Panc1 (cell line): ENCODE data around the gene PSRC1. TPM values are rescaled to one million over a fixed set of nuclear protein-coding genes. Genes with fewer than 3 reads are reported as not detected.

Source experiments
- ATAC-seq: fragments of 200-7000 bp; cut with Tn5 transposase; 2 replicates; pipeline ENCODE4 v1.9.1; 2020; ENCODE audit warnings: mild to moderate bottlenecking, moderate library complexity
- BruUV-seq: library from RNA; stranded (reverse); fragments of 400-500 nt; replicated peaks from 2 replicates; lab custom pipeline; 2021; lab: Mats Ljungman, UMichigan
- CTCF ChIA-PET: fragments of 300-600 bp; sonication (Branson Sonifier 250); formaldehyde crosslinking; loops from one replicate; lab custom pipeline; 2022; ENCODE audit warnings: antibody characterized with exemption; lab: Charles Lee
- POLR2A ChIA-PET: fragments of 300-600 bp; sonication (Branson Sonifier 250); formaldehyde crosslinking; loops from one replicate; lab custom pipeline; 2022; ENCODE audit warnings: antibody characterized with exemption; lab: Charles Lee
- DNase-seq: peaks from one replicate; pipeline ENCODE4 v3.0.0-alpha.2; 2010; ENCODE audit warnings: low read depth, low spot score
- H3K27ac ChIP-seq: 2 replicates; pipeline ENCODE4 v1.5.1; 2011; ENCODE audit warnings: mild to moderate bottlenecking, low read length, inconsistent platforms
- H3K27me3 ChIP-seq: fragments of 200-500 bp; sonication (Bioruptor generic); 2 replicates; pipeline ENCODE4 v1.6.0; 2014; ENCODE audit warnings: low read length, inconsistent platforms; ENCODE audit not compliant: control insufficient read depth, insufficient read depth
- H3K36me3 ChIP-seq: fragments of 200-500 bp; sonication (Bioruptor generic); 2 replicates; pipeline ENCODE4 v1.5.1; 2014; ENCODE audit warnings: inconsistent platforms, mild to moderate bottlenecking, low read length, moderate library complexity; ENCODE audit not compliant: control insufficient read depth, insufficient read depth
- H3K4me1 ChIP-seq: 2 replicates; pipeline ENCODE4 v1.5.1; 2011; ENCODE audit warnings: inconsistent platforms, mild to moderate bottlenecking, low read length, moderate library complexity; ENCODE audit not compliant: control insufficient read depth, insufficient read depth
- H3K4me3 ChIP-seq, 2 experiments: 2 replicates each; pipeline ENCODE4 v1.5.1; 2011 to 2012; ENCODE audit warnings: low read depth in 2 of 2, low read length in 2 of 2, mild to moderate bottlenecking in 2 of 2, inconsistent platforms in 1 of 2, moderate library complexity in 1 of 2
- H3K9me3 ChIP-seq: fragments of 200-500 bp; sonication (Bioruptor generic); 2 replicates; pipeline ENCODE4 v1.5.1; 2014; ENCODE audit warnings: low read depth, mild to moderate bottlenecking, inconsistent platforms, low read length, moderate library complexity; ENCODE audit not compliant: control insufficient read depth, insufficient read depth
- POLR2AphosphoS5 ChIP-seq: IDR thresholded peaks from 2 replicates; pipeline ENCODE4 v1.6.1; 2012; ENCODE audit warnings: mild to moderate bottlenecking, low read depth, low read length, moderate library complexity
- REST ChIP-seq, 2 experiments: IDR thresholded peaks; 2 replicates each; pipeline ENCODE4 v1.6.1; 2011 to 2012; ENCODE audit warnings: low read depth in 2 of 2, control low read depth in 1 of 2, low read length in 1 of 2, mild to moderate bottlenecking in 1 of 2, moderate library complexity in 1 of 2; ENCODE audit not compliant: insufficient read depth in 1 of 2
- SIN3A ChIP-seq: IDR thresholded peaks from 2 replicates; pipeline ENCODE4 v1.6.1; 2012; ENCODE audit warnings: low read depth, mild to moderate bottlenecking, low read length, moderate library complexity, borderline replicate concordance; ENCODE audit not compliant: insufficient read depth
- TCF7L2 ChIP-seq: IDR thresholded peaks from 2 replicates; pipeline ENCODE4 v1.6.1; 2011; ENCODE audit warnings: mild to moderate bottlenecking, low read depth, low read length, inconsistent platforms
- in situ Hi-C: cut with HindIII; loops from 2 replicates; pipeline ENCODE4 v1.10.0; 2016; ENCODE audit warnings: low sequenced_read_pairs, low pct_unique_long_range_greater_than_20kb
- intact Hi-C: fragments of 100-400 bp; cut with micrococcal nuclease; formaldehyde crosslinking; loops from one replicate; pipeline ENCODE4 v1.10.0; 2022; ENCODE audit not compliant: unreplicated experiment
- total RNA-seq: library from RNA; stranded (reverse); gene quantifications from one replicate; pipeline ENCODE4 v1.2.1, GENCODE V29; 2021; ENCODE audit not compliant: unreplicated experiment
- TF ChIP-seq, protein P1 (sequence below): fragments of 450-650 bp; IDR thresholded peaks from 2 replicates; pipeline ENCODE4 v1.5.1; 2017; ENCODE audit warnings: mild to moderate bottlenecking

Gene PSRC1
- total RNA-seq, 1 experiment from 2014 or later = 40.6 TPM

- ChIA-PET CTCF (no interaction called here), POLR2A (interaction anchor here (0.5 kb wide), 1 partner anchor 14 kb away, joined by 5 read pairs; no protein-coding TSS in a partner anchor)
- no peaks in the 10 kb centered on the region for H3K27me3 ChIP-seq
- no peak for DNase-seq
- in situ Hi-C loops (no loop called here), intact Hi-C loops (no loop called here)
- no peaks in the 10 kb centered on the region for H3K9me3 ChIP-seq
- no peak overlapping the region for H3K27ac ChIP-seq
- H3K4me1 ChIP-seq = no peaks in the 10 kb centered on the region
- ATAC-seq = no peak
- no peak overlapping the region for H3K4me3 ChIP-seq
- H3K36me3 ChIP-seq = no peaks in the 10 kb centered on the region
- no TSS peak for BruUV-seq
- TF ChIP-seq REST (IDR thresholded peaks at IDR 0.05; ENCODE audit: insufficient read depth in 1 of 2, low read depth in 2 of 2, low read length in 1 of 2) (no peak), POLR2AphosphoS5 (no peak), SIN3A (no peak), TCF7L2 (no peak)
- TF ChIP-seq, protein P1, sequence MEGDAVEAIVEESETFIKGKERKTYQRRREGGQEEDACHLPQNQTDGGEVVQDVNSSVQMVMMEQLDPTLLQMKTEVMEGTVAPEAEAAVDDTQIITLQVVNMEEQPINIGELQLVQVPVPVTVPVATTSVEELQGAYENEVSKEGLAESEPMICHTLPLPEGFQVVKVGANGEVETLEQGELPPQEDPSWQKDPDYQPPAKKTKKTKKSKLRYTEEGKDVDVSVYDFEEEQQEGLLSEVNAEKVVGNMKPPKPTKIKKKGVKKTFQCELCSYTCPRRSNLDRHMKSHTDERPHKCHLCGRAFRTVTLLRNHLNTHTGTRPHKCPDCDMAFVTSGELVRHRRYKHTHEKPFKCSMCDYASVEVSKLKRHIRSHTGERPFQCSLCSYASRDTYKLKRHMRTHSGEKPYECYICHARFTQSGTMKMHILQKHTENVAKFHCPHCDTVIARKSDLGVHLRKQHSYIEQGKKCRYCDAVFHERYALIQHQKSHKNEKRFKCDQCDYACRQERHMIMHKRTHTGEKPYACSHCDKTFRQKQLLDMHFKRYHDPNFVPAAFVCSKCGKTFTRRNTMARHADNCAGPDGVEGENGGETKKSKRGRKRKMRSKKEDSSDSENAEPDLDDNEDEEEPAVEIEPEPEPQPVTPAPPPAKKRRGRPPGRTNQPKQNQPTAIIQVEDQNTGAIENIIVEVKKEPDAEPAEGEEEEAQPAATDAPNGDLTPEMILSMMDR = no peak
These were observed 16.8 kb upstream of the PSRC1 start for GRCh38 chr1:109299558-109300343.

DNA sequence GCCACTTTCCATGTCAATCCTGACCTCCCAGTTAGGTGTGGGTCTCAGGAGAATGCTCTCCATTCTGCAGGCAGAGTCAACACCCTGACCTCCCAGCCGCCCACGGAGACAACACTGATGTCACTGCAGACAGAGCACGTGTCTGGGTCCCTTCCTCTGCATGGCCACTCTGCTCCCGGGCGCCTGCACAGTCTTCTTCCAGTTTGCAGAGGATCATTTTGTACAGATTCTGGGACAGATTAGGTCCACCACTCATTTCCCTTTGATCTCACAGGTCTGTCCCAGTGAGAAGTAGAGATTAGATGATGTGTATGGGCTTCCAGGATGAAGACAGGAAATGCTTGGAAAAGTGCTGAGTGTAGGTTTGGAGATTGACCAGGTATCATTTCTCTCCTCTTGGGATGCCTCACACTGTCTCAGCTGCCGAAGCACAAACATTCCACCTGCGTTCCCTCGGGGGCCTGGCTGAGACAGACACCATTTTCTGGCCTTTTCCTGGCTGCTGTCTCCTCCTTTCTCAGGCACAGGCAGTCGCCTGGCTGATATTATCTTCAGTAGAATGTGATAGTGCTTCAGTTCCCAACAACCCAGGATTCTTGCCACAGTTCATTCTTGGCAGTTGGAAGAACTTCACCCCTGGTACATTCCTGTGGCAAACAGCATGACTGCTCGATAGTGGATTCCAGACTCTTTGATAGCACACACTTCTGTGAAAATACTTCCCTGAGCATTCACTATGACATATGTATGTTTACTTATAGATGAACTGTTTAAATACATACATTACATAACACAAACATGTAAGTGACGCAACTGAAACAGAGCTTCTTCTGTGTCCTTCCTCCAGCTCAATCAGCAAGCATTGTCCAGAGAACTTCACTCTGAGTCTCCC is 16.0 kb upstream of the PSRC1 start:
- CTCF ChIA-PET = no interaction called here
- TF ChIP-seq SIN3A = no peak
- TF ChIP-seq, protein P1 = no peak
- TF ChIP-seq POLR2AphosphoS5 = no peak
- no peak for TF ChIP-seq TCF7L2
- TF ChIP-seq REST (IDR thresholded peaks at IDR 0.05; ENCODE audit: insufficient read depth in 1 of 2, low read depth in 2 of 2, low read length in 1 of 2) = no peak
- Histone ChIP-seq H3K27ac (no peak overlapping the region), H3K4me1 (no peaks in the 10 kb centered on the region), H3K36me3 (no peaks in the 10 kb centered on the region), H3K9me3 (no peaks in the 10 kb centered on the region), H3K27me3 (no peaks in the 10 kb centered on the region), H3K4me3 (no peak overlapping the region)
- in situ Hi-C loops = no loop called here
- no peak for DNase-seq
- intact Hi-C loops = no loop called here
- POLR2A ChIA-PET = no interaction called here
- BruUV-seq = no TSS peak
- ATAC-seq = no peak
